ENCODE data around the gene USP36.

DNA sequence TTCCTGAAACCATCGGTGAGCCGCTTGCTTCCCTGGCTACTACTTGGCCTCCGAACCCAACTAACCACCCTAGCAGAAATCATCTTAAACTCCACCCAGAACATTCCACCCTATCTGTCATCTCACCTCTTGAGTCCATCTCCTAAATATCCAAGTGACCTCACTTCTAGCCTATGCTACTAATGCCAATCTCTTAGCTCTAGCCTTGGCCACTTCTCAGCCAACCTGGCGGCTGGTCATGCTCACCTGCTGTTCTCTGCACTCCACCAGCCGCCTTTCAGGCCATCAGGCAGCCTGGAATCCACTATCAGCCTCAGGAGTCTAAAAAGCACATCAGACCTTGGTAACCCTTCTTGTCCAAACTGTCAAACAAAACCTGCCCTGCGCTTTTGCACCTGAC is 46.6 kb downstream of the USP36 start:
- TF ChIP-seq, protein P1, sequence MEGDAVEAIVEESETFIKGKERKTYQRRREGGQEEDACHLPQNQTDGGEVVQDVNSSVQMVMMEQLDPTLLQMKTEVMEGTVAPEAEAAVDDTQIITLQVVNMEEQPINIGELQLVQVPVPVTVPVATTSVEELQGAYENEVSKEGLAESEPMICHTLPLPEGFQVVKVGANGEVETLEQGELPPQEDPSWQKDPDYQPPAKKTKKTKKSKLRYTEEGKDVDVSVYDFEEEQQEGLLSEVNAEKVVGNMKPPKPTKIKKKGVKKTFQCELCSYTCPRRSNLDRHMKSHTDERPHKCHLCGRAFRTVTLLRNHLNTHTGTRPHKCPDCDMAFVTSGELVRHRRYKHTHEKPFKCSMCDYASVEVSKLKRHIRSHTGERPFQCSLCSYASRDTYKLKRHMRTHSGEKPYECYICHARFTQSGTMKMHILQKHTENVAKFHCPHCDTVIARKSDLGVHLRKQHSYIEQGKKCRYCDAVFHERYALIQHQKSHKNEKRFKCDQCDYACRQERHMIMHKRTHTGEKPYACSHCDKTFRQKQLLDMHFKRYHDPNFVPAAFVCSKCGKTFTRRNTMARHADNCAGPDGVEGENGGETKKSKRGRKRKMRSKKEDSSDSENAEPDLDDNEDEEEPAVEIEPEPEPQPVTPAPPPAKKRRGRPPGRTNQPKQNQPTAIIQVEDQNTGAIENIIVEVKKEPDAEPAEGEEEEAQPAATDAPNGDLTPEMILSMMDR (conservative IDR thresholded peaks at IDR 0.05; ENCODE audit: low read depth, low read length) = no peak
- TF ChIP-seq EZH2phosphoT487 (IDR thresholded peaks at IDR 0.05; ENCODE audit: borderline replicate concordance, low read length) = no peak
